Neural cell (in vitro differentiated cells): ENCODE results near the gene SULT1E1. TPM values are rescaled to one million over a fixed set of nuclear protein-coding genes. Genes with fewer than 3 reads are reported as not detected.

ENCODE experiments used
- H2AFZ ChIP-seq: fragments of 200-600, 300-800 bp; sonication (generic), shearing (Covaris generic); 2 replicates; pipeline ENCODE4 v1.6.0; 2014; ENCODE audit warnings: low read depth, mild to moderate bottlenecking, antibody characterized with exemption, low read length, moderate library complexity
- H3F3A ChIP-seq: fragments of 200-600 bp; shearing (Covaris generic); 2 replicates; pipeline ENCODE4 v1.6.1; 2016; ENCODE audit warnings: mild to moderate bottlenecking, moderate library complexity, mixed read lengths, antibody characterized with exemption, low read length; ENCODE audit not compliant: insufficient read depth, poor library complexity, severe bottlenecking
- H3K27ac ChIP-seq: fragments of 200-600, 300-800 bp; sonication (generic), shearing (Covaris generic); 2 replicates; pipeline ENCODE4 v1.5.1; 2014; ENCODE audit warnings: mild to moderate bottlenecking, low read length, moderate library complexity
- H3K27me3 ChIP-seq: fragments of 300-800, 200-600 bp; sonication (generic), shearing (Covaris generic); 2 replicates; pipeline ENCODE4 v1.6.0; 2014; ENCODE audit warnings: mild to moderate bottlenecking, low read depth, low read length, moderate library complexity; ENCODE audit not compliant: insufficient read depth
- H3K36me3 ChIP-seq: fragments of 300-800, 200-600 bp; sonication (generic), shearing (Covaris generic); 2 replicates; pipeline ENCODE4 v1.5.1; 2014; ENCODE audit warnings: mild to moderate bottlenecking, antibody characterized with exemption, low read length, moderate library complexity; ENCODE audit not compliant: insufficient read depth
- H3K4me2 ChIP-seq: fragments of 300-800, 200-600 bp; sonication (generic), shearing (Covaris generic); 2 replicates; pipeline ENCODE4 v1.6.0; 2014; ENCODE audit warnings: mild to moderate bottlenecking, low read length
- H3K4me3 ChIP-seq: fragments of 300-800, 200-600 bp; sonication (generic), shearing (Covaris generic); 2 replicates; pipeline ENCODE4 v1.5.1; 2014; ENCODE audit warnings: mild to moderate bottlenecking, low read length, moderate library complexity
- H3K79me2 ChIP-seq: fragments of 200-600 bp; shearing (Covaris generic); replicated peaks from 2 replicates; pipeline ENCODE4 v1.6.0; 2014; ENCODE audit warnings: mild to moderate bottlenecking, low read length, moderate library complexity; ENCODE audit not compliant: insufficient read depth
- H3K9ac ChIP-seq: fragments of 300-800, 200-600 bp; sonication (generic), shearing (Covaris generic); 2 replicates; pipeline ENCODE4 v1.6.1; 2016; ENCODE audit warnings: mild to moderate bottlenecking, low read length, mixed read lengths
- H3K9me2 ChIP-seq: fragments of 200-600 bp; shearing (Covaris generic); 2 replicates; pipeline ENCODE4 v1.6.1; 2016; ENCODE audit warnings: mild to moderate bottlenecking, low read length, mixed read lengths; ENCODE audit not compliant: insufficient read depth
- H3K9me3 ChIP-seq: fragments of 200-600, 300-800 bp; sonication (generic), shearing (Covaris generic); 2 replicates; pipeline ENCODE4 v1.6.1; 2016; ENCODE audit warnings: mild to moderate bottlenecking, mixed run types, low read length, moderate library complexity, mixed read lengths
- H4K20me1 ChIP-seq: fragments of 200-600 bp; shearing (Covaris generic); 2 replicates; pipeline ENCODE4 v1.6.1; 2016; ENCODE audit warnings: mild to moderate bottlenecking, mixed run types; ENCODE audit not compliant: insufficient read depth
- CTCF ChIP-seq: fragments of 450-650 bp; IDR thresholded peaks from 2 replicates; pipeline ENCODE4 v1.5.1; 2014; ENCODE audit warnings: antibody characterized with exemption, mild to moderate bottlenecking, moderate library complexity; ENCODE audit not compliant: poor library complexity, severe bottlenecking
- EP300 ChIP-seq: fragments of 450-650 bp; conservative IDR thresholded peaks from 2 replicates; pipeline ENCODE4 v1.6.1; 2014; ENCODE audit warnings: antibody characterized with exemption, mild to moderate bottlenecking, moderate library complexity; ENCODE audit not compliant: poor library complexity, severe bottlenecking
- EZH2 ChIP-seq: fragments of 200-600, 300-800 bp; shearing (Covaris generic), sonication (generic); IDR thresholded peaks from 2 replicates; pipeline ENCODE4 v1.6.1; 2014; ENCODE audit warnings: antibody characterized with exemption, low read length, borderline replicate concordance, mild to moderate bottlenecking; ENCODE audit not compliant: insufficient read depth, poor library complexity, severe bottlenecking
- MXI1 ChIP-seq: fragments of 450-650 bp; conservative IDR thresholded peaks from 2 replicates; pipeline ENCODE4 v1.6.1; 2014; ENCODE audit warnings: antibody characterized with exemption, mild to moderate bottlenecking; ENCODE audit not compliant: poor library complexity, severe bottlenecking
- POLR2AphosphoS5 ChIP-seq: IDR thresholded peaks from 2 replicates; pipeline ENCODE4 v1.6.1; 2012
- RAD21 ChIP-seq: fragments of 450-650 bp; conservative IDR thresholded peaks from 2 replicates; pipeline ENCODE4 v1.6.1; 2014; ENCODE audit warnings: antibody characterized with exemption, mild to moderate bottlenecking, moderate library complexity
- REST ChIP-seq: IDR thresholded peaks from 2 replicates; pipeline ENCODE4 v1.6.1; 2012; ENCODE audit warnings: borderline replicate concordance
- SMC3 ChIP-seq: fragments of 450-650 bp; conservative IDR thresholded peaks from 2 replicates; pipeline ENCODE4 v1.6.1; 2014; ENCODE audit warnings: antibody characterized with exemption, mild to moderate bottlenecking, moderate library complexity; ENCODE audit not compliant: poor library complexity
- TAF1 ChIP-seq: IDR thresholded peaks from 2 replicates; pipeline ENCODE4 v1.6.1; 2012; ENCODE audit warnings: low read depth
- polyA plus RNA-seq: library from polyadenylated mRNA; depleted of rRNA; stranded (reverse); fragments of >200 nt; gene quantifications from 2 replicates; pipeline ENCODE4 v1.2.3, GENCODE V29; 2014

The SULT1E1 gene
- polyA plus RNA-seq, 1 donor from 2014 or later: not detected

- Histone ChIP-seq H3K27me3 (no peaks in the 10 kb centered on the region), H2AFZ (no peak overlapping the region), H3F3A (no peaks in the 10 kb centered on the region), H3K36me3 (no peaks in the 10 kb centered on the region), H3K79me2 (no peaks in the 10 kb centered on the region), H3K27ac (no peak overlapping the region), H3K9me2 (no peaks in the 10 kb centered on the region), H3K9me3 (no peaks in the 10 kb centered on the region), H3K4me3 (no peak overlapping the region), H3K9ac (no peak overlapping the region), H3K4me2 (no peak overlapping the region), H4K20me1 (no peaks in the 10 kb centered on the region)
- TF ChIP-seq MXI1 (no peak), EP300 (no peak), RAD21 (no peak)
Observed at GRCh38 chr4:69818060-69818639, 41.8 kb downstream of the SULT1E1 start.

DNA sequence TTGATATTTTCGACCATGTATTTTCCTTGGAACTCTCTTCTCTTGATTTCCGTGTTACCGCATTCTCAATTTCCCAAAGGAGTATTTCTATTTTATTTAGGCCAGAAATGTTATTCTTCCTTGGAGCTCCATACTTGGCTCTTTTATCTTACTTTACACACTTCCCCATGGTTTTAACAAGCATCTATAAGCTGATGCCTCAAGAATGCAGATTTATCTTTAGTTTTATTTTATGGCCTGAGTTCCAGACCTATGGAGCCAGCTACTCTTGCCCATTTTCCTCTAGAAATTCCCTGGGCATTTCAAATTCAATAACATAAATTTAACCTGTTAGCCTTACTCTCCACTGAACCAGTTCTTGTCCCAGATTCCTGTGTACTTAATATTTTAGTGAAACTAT, 43.7 kb downstream of the SULT1E1 start:
- Histone ChIP-seq H3F3A (no peaks in the 10 kb centered on the region), H3K79me2 (no peaks in the 10 kb centered on the region), H3K4me2 (no peak overlapping the region), H3K27me3 (no peaks in the 10 kb centered on the region), H3K9me2 (no peaks in the 10 kb centered on the region), H3K4me3 (no peak overlapping the region), H3K9ac (no peak overlapping the region), H2AFZ (no peak overlapping the region), H3K9me3 (no peaks in the 10 kb centered on the region), H3K27ac (no peak overlapping the region), H3K36me3 (no peaks in the 10 kb centered on the region), H4K20me1 (no peaks in the 10 kb centered on the region)
- TF ChIP-seq MXI1: no peak
- no peak for TF ChIP-seq TAF1
- no peak for TF ChIP-seq POLR2AphosphoS5
- no peak for TF ChIP-seq RAD21
- no peak for TF ChIP-seq REST
- no peak for TF ChIP-seq EZH2
- no peak for TF ChIP-seq EP300
- no peak for TF ChIP-seq CTCF
- no peak for TF ChIP-seq SMC3

DNA sequence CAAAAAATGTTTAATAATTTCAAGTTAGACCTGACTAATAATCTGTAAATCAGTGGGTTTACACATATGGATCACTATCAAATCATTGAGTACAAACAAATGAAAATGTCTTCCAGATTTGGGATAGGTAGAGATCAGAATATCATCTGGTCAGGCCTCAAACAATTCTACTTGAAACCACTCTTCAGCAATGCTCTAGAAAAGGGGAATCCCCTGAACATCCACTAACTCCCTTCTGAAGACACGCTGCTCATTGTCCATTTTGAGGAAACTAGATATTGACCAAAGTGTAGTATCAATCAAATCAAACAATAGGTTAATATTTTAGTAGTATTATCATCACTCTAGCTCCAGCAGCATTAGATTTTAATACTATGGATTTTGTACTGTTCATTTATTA, 46.3 kb downstream of the SULT1E1 start:
- H3K4me3 ChIP-seq: no peak overlapping the region
- no peak overlapping the region for H3K9ac ChIP-seq
- no peaks in the 10 kb centered on the region for H3K36me3 ChIP-seq
- no peaks in the 10 kb centered on the region for H3K9me3 ChIP-seq
- TF ChIP-seq SMC3: no peak
- H4K20me1 ChIP-seq: no peaks in the 10 kb centered on the region
- no peaks in the 10 kb centered on the region for H3K79me2 ChIP-seq
- H2AFZ ChIP-seq: no peak overlapping the region
- no peaks in the 10 kb centered on the region for H3F3A ChIP-seq
- H3K4me2 ChIP-seq: no peak overlapping the region
- no peaks in the 10 kb centered on the region for H3K9me2 ChIP-seq
- no peak overlapping the region for H3K27ac ChIP-seq
- no peaks in the 10 kb centered on the region for H3K27me3 ChIP-seq
